COLO668 (cell line): ENCODE measurements around the gene TAL1.
A peak's percentile ranks its signal among the peaks of the same experiment; 100 is the strongest.
"Not testable (repeated sequence)": the region's sequence is repeated elsewhere in the genome, so short reads cannot be mapped to it uniquely, and the experiment has no call there.

Experiments used
- DNase-seq: peaks from one replicate; lab custom pipeline; 2025; ENCODE audit not compliant: unreplicated experiment; lab: John Stamatoyannopoulos, UW

The TAL1 gene

GRCh38 chr1:47232187-47232874, at the start of gene TAL1:
TSS of gene TAL1 (minus strand) at chr1:47232225. CDS start at chr1:47225888, 6,337 bp downstream.
- DNase-seq: no peak

GRCh38 chr1:47280142-47280541, 48.1 kb upstream of the TAL1 start:
- no peak for DNase-seq

- DNase-seq: no peak
These were observed 44.8 kb upstream of the TAL1 start for GRCh38 chr1:47276850-47277249.

- not testable (repeated sequence) for DNase-seq
These were observed 43.8 kb upstream of the TAL1 start for GRCh38 chr1:47275811-47276210.

- DNase-seq: not testable (repeated sequence)
These were observed 33.5 kb upstream of the TAL1 start for GRCh38 chr1:47265529-47265928.

GRCh38 chr1:47262787-47263413, 30.9 kb upstream of the TAL1 start:
- DNase-seq: peak; percentile 52

GRCh38 chr1:47257224-47257623, 25.2 kb upstream of the TAL1 start:
- no peak for DNase-seq

GRCh38 chr1:47252795-47253194, 20.8 kb upstream of the TAL1 start:
- no peak for DNase-seq

GRCh38 chr1:47252369-47252768, 20.3 kb upstream of the TAL1 start:
- DNase-seq: no peak

GRCh38 chr1:47249755-47250154, 17.7 kb upstream of the TAL1 start:
- no peak for DNase-seq

- DNase-seq: no peak
These were observed 12.4 kb upstream of the TAL1 start for GRCh38 chr1:47244339-47244862.

- no peak for DNase-seq
These were observed 11.9 kb upstream of the TAL1 start for GRCh38 chr1:47243910-47244309.

GRCh38 chr1:47241114-47242113, 9.4 kb upstream of the TAL1 start:
- DNase-seq: no peak

GRCh38 chr1:47238935-47239592, 7.0 kb upstream of the TAL1 start:
- no peak for DNase-seq

- no peak for DNase-seq
These were observed 3.8 kb upstream of the TAL1 start for GRCh38 chr1:47235806-47236205.

- DNase-seq: no peak
These were observed 3.2 kb upstream of the TAL1 start for GRCh38 chr1:47235241-47235681.

- no peak for DNase-seq
These were observed 1.2 kb upstream of the TAL1 start for GRCh38 chr1:47233186-47233585.

- DNase-seq: no peak
These were observed 481 bp downstream of the TAL1 start for GRCh38 chr1:47231301-47232186.

GRCh38 chr1:47230692-47231300, 1.2 kb downstream of the TAL1 start:
- no peak for DNase-seq
